H1 (cell line): ENCODE measurements around the gene UBIAD1. TPM values are rescaled to one million over a fixed set of nuclear protein-coding genes. Genes with fewer than 3 reads are reported as not detected.

ENCODE experiments used
- CTCF ChIA-PET: fragments of 300-600 bp; sonication (Branson Sonifier 250); formaldehyde crosslinking; loops from one replicate; lab custom pipeline; 2021; ENCODE audit not compliant: partially characterized antibody; lab: Charles Lee
- POLR2A ChIA-PET: fragments of 300-600 bp; sonication (Branson Sonifier 250); formaldehyde crosslinking; loops from one replicate; lab custom pipeline; 2021; ENCODE audit warnings: inconsistent platforms; ENCODE audit not compliant: partially characterized antibody; lab: Charles Lee
- DNase-seq, 2 experiments: peaks; one replicate each; pipeline versions ENCODE4 v3.0.0 to v3.0.0-alpha.2; 2010 to 2022; ENCODE audit warnings: low spot score in 2 of 2, low read depth in 1 of 2, mixed read lengths in 1 of 2
- FAIRE-seq: peaks from 2 replicates; lab custom pipeline; 2011; peaks lifted over from hg19 to GRCh38; lab: Jason Lieb, UNC
- H2AFZ ChIP-seq: 2 replicates; pipeline ENCODE4 v1.8.1; 2012; ENCODE audit warnings: low read length, inconsistent platforms
- H2AK5ac ChIP-seq: 2 replicates; pipeline ENCODE4 v1.6.1; 2013; ENCODE audit warnings: low read depth, low read length
- H2BK120ac ChIP-seq: replicated peaks from 2 replicates; pipeline ENCODE3; 2013; ENCODE audit warnings: low read depth, low read length, inconsistent platforms
- H2BK12ac ChIP-seq: 2 replicates; pipeline ENCODE4 v1.6.1; 2013; ENCODE audit warnings: low read depth, low read length
- H2BK15ac ChIP-seq: 2 replicates; pipeline ENCODE4 v1.6.1; 2013; ENCODE audit warnings: low read length
- H2BK20ac ChIP-seq: 2 replicates; pipeline ENCODE4 v1.6.1; 2013; ENCODE audit warnings: low read length
- H2BK5ac ChIP-seq: 2 replicates; pipeline ENCODE4 v1.6.1; 2013; ENCODE audit warnings: low read depth, low read length
- H3K14ac ChIP-seq: 2 replicates; pipeline ENCODE4 v1.6.1; 2013; ENCODE audit warnings: inconsistent platforms; ENCODE audit not compliant: insufficient read length
- H3K18ac ChIP-seq: 2 replicates; pipeline ENCODE4 v1.6.1; 2013; ENCODE audit warnings: low read length; ENCODE audit errors: extremely low read depth
- H3K23ac ChIP-seq: 2 replicates; pipeline ENCODE4 v1.6.1; 2013; ENCODE audit warnings: inconsistent platforms; ENCODE audit not compliant: insufficient read length
- H3K23me2 ChIP-seq: 2 replicates; pipeline ENCODE4 v1.6.1; 2013; ENCODE audit warnings: low read depth, low read length
- H3K27ac ChIP-seq: 2 replicates; pipeline ENCODE4 v1.6.1; 2011; ENCODE audit warnings: low read depth, low read length, inconsistent platforms
- H3K27me3 ChIP-seq, 4 experiments: replicated peaks in 1 of 4; 1 replicate in 1 of 4; 2 replicates in 3 of 4; pipeline versions ENCODE4 v1.6.1 to v1.8.1; 2011 to 2013; ENCODE audit warnings: low read length in 3 of 4, mild to moderate bottlenecking in 3 of 4, inconsistent platforms in 2 of 4, mixed read lengths in 2 of 4, moderate library complexity in 1 of 4; ENCODE audit not compliant: control insufficient read depth in 3 of 4, insufficient read depth in 3 of 4; ENCODE audit errors: extremely low read depth in 1 of 4
- H3K36me3 ChIP-seq, 4 experiments: 2 replicates each; pipeline versions ENCODE4 v1.6.1 to v1.8.1; 2011 to 2013; ENCODE audit warnings: mild to moderate bottlenecking in 4 of 4, low read length in 3 of 4, moderate library complexity in 2 of 4, control low read depth in 1 of 4, inconsistent platforms in 1 of 4; ENCODE audit not compliant: insufficient read depth in 4 of 4, control insufficient read depth in 2 of 4
- H3K4ac ChIP-seq: replicated peaks from 2 replicates; pipeline ENCODE3; 2013; ENCODE audit warnings: low read length, low read depth, mixed read lengths, inconsistent platforms; ENCODE audit not compliant: insufficient read length
- H3K4me1 ChIP-seq, 4 experiments: replicated peaks in 1 of 4; 1 replicate in 1 of 4; 2 replicates in 3 of 4; pipeline versions ENCODE4 v1.6.1 to v1.8.1; 2011 to 2013; ENCODE audit warnings: low read length in 3 of 4, inconsistent platforms in 2 of 4, mixed read lengths in 1 of 4; ENCODE audit not compliant: insufficient read depth in 4 of 4, control insufficient read depth in 3 of 4
- H3K4me2 ChIP-seq, 2 experiments: 2 replicates each; pipeline versions ENCODE4 v1.6.1 to v1.8.1; 2011 to 2013; ENCODE audit warnings: low read depth in 2 of 2, low read length in 2 of 2, control low read depth in 1 of 2, inconsistent platforms in 1 of 2, mild to moderate bottlenecking in 1 of 2; ENCODE audit not compliant: insufficient read depth in 1 of 2
- H3K4me3 ChIP-seq, 4 experiments: fragments of 200-600, 300-600 bp in 1 of 4; sonication (generic), shearing (Covaris generic), sonication (Bioruptor Twin) in 1 of 4; 2 replicates each; pipeline versions ENCODE4 v1.5.1 to v1.8.1; 2011 to 2016; ENCODE audit warnings: low read length in 4 of 4, low read depth in 3 of 4, control low read depth in 2 of 4, inconsistent platforms in 2 of 4, mild to moderate bottlenecking in 2 of 4, mixed read lengths in 1 of 4, moderate library complexity in 1 of 4; ENCODE audit not compliant: insufficient read depth in 2 of 4; ENCODE audit errors: extremely low read depth in 1 of 4
- H3K56ac ChIP-seq: replicated peaks from 2 replicates; pipeline ENCODE3; 2013; ENCODE audit warnings: low read depth, mild to moderate bottlenecking, mixed read lengths, low read length, inconsistent platforms; ENCODE audit not compliant: insufficient read length
- H3K79me1 ChIP-seq: 2 replicates; pipeline ENCODE4 v1.6.1; 2013; ENCODE audit warnings: low read depth, low read length, control low read depth
- H3K79me2 ChIP-seq, 2 experiments: 2 replicates each; pipeline versions ENCODE4 v1.6.1 to v1.8.1; 2012 to 2013; ENCODE audit warnings: low read length in 2 of 2, mild to moderate bottlenecking in 2 of 2, inconsistent platforms in 1 of 2; ENCODE audit not compliant: insufficient read depth in 2 of 2, control insufficient read depth in 1 of 2
- H3K9ac ChIP-seq, 4 experiments: replicated peaks in 1 of 4; 1 replicate in 1 of 4; 2 replicates in 3 of 4; pipeline versions ENCODE4 v1.6.1 to v1.8.1; 2011 to 2013; ENCODE audit warnings: low read depth in 3 of 4, low read length in 3 of 4, control low read depth in 2 of 4, mild to moderate bottlenecking in 2 of 4, moderate library complexity in 2 of 4, inconsistent platforms in 1 of 4; ENCODE audit errors: extremely low read depth in 1 of 4
- H3K9me3 ChIP-seq, 2 experiments: 2 replicates each; pipeline versions ENCODE4 v1.6.1 to v1.8.1; 2012 to 2013; ENCODE audit warnings: mild to moderate bottlenecking in 2 of 2, moderate library complexity in 2 of 2, control low read depth in 1 of 2, inconsistent platforms in 1 of 2, low read depth in 1 of 2, low read length in 1 of 2, mixed read lengths in 1 of 2; ENCODE audit not compliant: insufficient read depth in 2 of 2
- H4K20me1 ChIP-seq, 2 experiments: replicated peaks in 1 of 2; 2 replicates each; pipeline versions ENCODE3 to v1.8.1; 2011 to 2013; ENCODE audit warnings: inconsistent platforms in 2 of 2, low read length in 2 of 2, mild to moderate bottlenecking in 1 of 2; ENCODE audit not compliant: insufficient read depth in 2 of 2, control insufficient read depth in 1 of 2
- H4K5ac ChIP-seq: 2 replicates; pipeline ENCODE4 v1.6.1; 2013; ENCODE audit warnings: low read length, low read depth, mixed read lengths, inconsistent platforms; ENCODE audit not compliant: insufficient read length
- H4K8ac ChIP-seq: 2 replicates; pipeline ENCODE4 v1.8.0; 2013; ENCODE audit warnings: mild to moderate bottlenecking, moderate library complexity, low read length, inconsistent platforms; ENCODE audit not compliant: insufficient read depth; ENCODE audit errors: extremely low read depth
- H4K91ac ChIP-seq: replicated peaks from 2 replicates; pipeline ENCODE3; 2013; ENCODE audit warnings: low read length, mixed read lengths, inconsistent platforms; ENCODE audit not compliant: insufficient read length
- BCL11A ChIP-seq, 2 experiments: IDR thresholded peaks; one replicate each; pipeline ENCODE4 v1.6.1; 2011; ENCODE audit warnings: low read depth in 2 of 2, low read length in 2 of 2, mild to moderate bottlenecking in 2 of 2
- BRCA1 ChIP-seq: IDR thresholded peaks from 2 replicates; pipeline ENCODE4 v1.6.1; 2012; ENCODE audit warnings: low read depth, low read length, improper control_type of control experiment
- CBX5 ChIP-seq: fragments of 300-800, 300-1000 bp; sonication (generic); IDR thresholded peaks from 2 replicates; pipeline ENCODE4 v1.7.1; 2016; ENCODE audit warnings: antibody characterized with exemption, low read length, low read depth
- CBX8 ChIP-seq: fragments of 300-800, 300-1000 bp; sonication (generic); IDR thresholded peaks from 2 replicates; pipeline ENCODE4 v1.7.1; 2016; ENCODE audit warnings: low read depth, low read length, borderline replicate concordance
- EP300 ChIP-seq, 2 experiments: IDR thresholded peaks; 1 replicate in 1 of 2; 2 replicates in 1 of 2; pipeline ENCODE4 v1.6.1; 2011 to 2012; ENCODE audit warnings: low read depth in 2 of 2, low read length in 2 of 2, mild to moderate bottlenecking in 2 of 2, borderline replicate concordance in 1 of 2, inconsistent platforms in 1 of 2, moderate library complexity in 1 of 2
- FOSL1 ChIP-seq: IDR thresholded peaks from 2 replicates; pipeline ENCODE4 v1.6.1; 2011; ENCODE audit warnings: mild to moderate bottlenecking, low read depth, low read length, moderate library complexity; ENCODE audit not compliant: insufficient read depth
- JUND ChIP-seq: IDR thresholded peaks from 2 replicates; pipeline ENCODE4 v1.6.1; 2011; ENCODE audit warnings: mild to moderate bottlenecking, improper control_type of control experiment, low read length
- KDM4A ChIP-seq: IDR thresholded peaks from one replicate; pipeline ENCODE4 v1.7.1; 2012; ENCODE audit warnings: low read depth, mild to moderate bottlenecking, moderate library complexity, low read length, inconsistent platforms; ENCODE audit not compliant: severe bottlenecking
- NANOG ChIP-seq: IDR thresholded peaks from 2 replicates; pipeline ENCODE4 v1.6.1; 2011; ENCODE audit warnings: low read length, low read depth, mild to moderate bottlenecking, inconsistent platforms; ENCODE audit not compliant: insufficient read depth, poor library complexity, severe bottlenecking
- RFX5 ChIP-seq: IDR thresholded peaks from 2 replicates; pipeline ENCODE4 v1.6.1; 2011; ENCODE audit warnings: low read depth, low read length, improper control_type of control experiment, borderline replicate concordance
- RNF2 ChIP-seq: fragments of 200-900, 300-1000 bp; sonication (generic); IDR thresholded peaks from 2 replicates; pipeline ENCODE4 v1.7.1; 2016; ENCODE audit warnings: borderline replicate concordance, low read depth, mild to moderate bottlenecking, antibody characterized with exemption, low read length; ENCODE audit not compliant: poor library complexity, severe bottlenecking; ENCODE audit errors: missing control alignments
- SIX5 ChIP-seq: IDR thresholded peaks from 2 replicates; pipeline ENCODE4 v1.6.1; 2011; ENCODE audit warnings: mild to moderate bottlenecking, low read depth, low read length
- TBP ChIP-seq: IDR thresholded peaks from 2 replicates; pipeline ENCODE4 v1.6.1; 2011; ENCODE audit warnings: low read depth, low read length, improper control_type of control experiment
- TEAD4 ChIP-seq: IDR thresholded peaks from 2 replicates; pipeline ENCODE4 v1.6.1; 2012; ENCODE audit warnings: low read depth, low read length, inconsistent platforms, mixed read lengths
- WGBS, 2 experiments: shearing (Covaris generic) in 1 of 2; methylation state at CpG; one replicate each; pipeline versions ENCODE4 v1.1.6 to v1.1.7; 2013 to 2015; ENCODE audit warnings: low lambda C conversion rate in 2 of 2, mixed read lengths in 2 of 2, inconsistent platforms in 1 of 2, low coverage in 1 of 2, missing lambda C conversion rate in 1 of 2; ENCODE audit not compliant: insufficient replicate concordance in 2 of 2, insufficient coverage in 1 of 2, insufficient read length in 1 of 2; ENCODE audit errors: extremely low coverage in 1 of 2, missing lambda C conversion rate in 1 of 2; 5-methylcytosine and 5-hydroxymethylcytosine counted together
- polyA plus RNA-seq, 7 experiments: library from polyadenylated mRNA; depleted of rRNA in 3 of 7; stranded (reverse) in 5 of 7; unstranded in 2 of 7; fragments of >200 nt in 5 of 7; fragments of 200-250 nt in 2 of 7; gene quantifications; 1 replicate in 5 of 7; 2 replicates in 1 of 7; 4 replicates in 1 of 7; pipeline versions ENCODE4 v1.2.1 to v1.2.3, GENCODE V29; 2011 to 2013; ENCODE audit warnings: missing spikeins in 2 of 7, mixed read lengths in 2 of 7
- total RNA-seq: library from RNA; stranded (reverse); fragmentation: NEBNext Ultra II Directional; extraction: Animal tissue kit (Norgen Biotek cat#: 25700); gene quantifications from 2 replicates; pipeline ENCODE4 v1.2.1, GENCODE V29; 2021

UBIAD1 gene
- total and polyA plus RNA-seq, 2 of the 8 experiments (the other 6 are each of a cell fraction or from before 2014, with no cell fraction given) = 23.4 to 26.6 TPM

DNA sequence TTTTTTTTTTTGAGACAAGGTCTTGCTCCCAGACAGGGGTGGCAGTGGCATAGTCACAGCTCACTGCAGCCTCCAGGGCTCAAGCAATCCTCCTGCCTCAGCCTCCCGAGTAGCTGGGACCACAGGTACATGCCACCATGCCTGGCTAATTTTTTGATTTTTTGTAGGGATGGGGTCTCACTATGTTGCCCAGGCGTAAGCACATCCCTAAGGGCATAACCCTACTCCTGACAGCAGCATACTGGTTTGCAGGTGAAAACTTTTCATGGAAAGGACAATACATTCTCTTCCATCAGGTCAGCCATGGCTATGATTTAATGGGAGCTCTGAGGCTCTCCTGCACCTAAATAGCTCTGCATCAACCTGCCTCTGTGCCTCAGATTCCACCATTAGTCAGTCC, 29.4 kb downstream of the UBIAD1 start:
- Histone ChIP-seq H3K79me1 (no peaks in the 10 kb centered on the region), H3K23me2 (no peaks in the 10 kb centered on the region), H3K79me2 (no peaks in the 10 kb centered on the region), H3K4me1 (peaks cover 0 to 10% (median 5%) of the 10 kb centered on the region in 4 experiments; a peak in 6 of 7 replicates), H3K27me3 (no peaks in the 10 kb centered on the region), H4K91ac (no peak overlapping the region), H3K9me3 (peaks cover 0 to 5% of the 10 kb centered on the region in 2 experiments; a peak in 1 of 4 replicates), H3K14ac (no peak overlapping the region), H3K4me2 (no peak overlapping the region), H2BK120ac (no peak overlapping the region), H3K4ac (no peak overlapping the region), H3K56ac (no peak overlapping the region), H4K20me1 (no peaks in the 10 kb centered on the region), H3K23ac (no peak overlapping the region), H3K9ac (no peak overlapping the region), H2BK12ac (no peak overlapping the region), H2BK15ac (no peak overlapping the region), H3K36me3 (no peaks in the 10 kb centered on the region), H3K18ac (no peak overlapping the region), H2AFZ (no peak overlapping the region), H3K27ac (no peak overlapping the region), H4K5ac (no peak overlapping the region), H2BK5ac (no peak overlapping the region), H2AK5ac (no peak overlapping the region), H4K8ac (no peak overlapping the region), H2BK20ac (no peak overlapping the region), H3K4me3 (no peak overlapping the region)
- CTCF ChIA-PET = interaction anchor here (0.7 to 3.5 kb wide), 7 partner anchors 10 to 340 kb away, joined by 3 to 14 read pairs (median 5); no protein-coding TSS in a partner anchor
- DNase-seq = no peak
- POLR2A ChIA-PET = no interaction called here
- FAIRE-seq = no peak
- 78% methylated on average over 2 of the region's 2 CpGs; no CpG with 5 or more reads in 1 of the 2 experiments for WGBS, 2 experiments
- TF ChIP-seq RFX5 = no peak
- no peak for TF ChIP-seq KDM4A
- no peak for TF ChIP-seq CBX8
- TF ChIP-seq CBX5 = no peak
- TF ChIP-seq RNF2 = no peak
- no peak for TF ChIP-seq TEAD4
- no peak for TF ChIP-seq BRCA1
- TF ChIP-seq SIX5 = no peak
- no peak for TF ChIP-seq JUND
- TF ChIP-seq EP300 (IDR thresholded peaks at IDR 0.05; ENCODE audit: borderline replicate concordance in 1 of 2, low read depth in 2 of 2, low read length in 2 of 2) = no peak
- TF ChIP-seq TBP = no peak
- TF ChIP-seq FOSL1 = no peak
- no peak for TF ChIP-seq NANOG
- no peak for TF ChIP-seq BCL11A (IDR thresholded peaks at IDR 0.05; ENCODE audit: low read depth in 2 of 2, low read length in 2 of 2)
